ENCODE data around the gene CFAP77. TPM values are rescaled to one million over a fixed set of nuclear protein-coding genes. Genes with fewer than 3 reads are reported as not detected.

CFAP77 gene
- total and polyA plus RNA-seq, 2 experiments from 2014 or later: not detected

- H3K27me3 ChIP-seq (replicated peaks; ENCODE audit: insufficient read depth): peaks cover 37% of the 10 kb centered on the region; the same call in 1 of the 2 replicates
- no peak overlapping the region for H3K27ac ChIP-seq
- no peaks in the 10 kb centered on the region for H3K9me3 ChIP-seq (ENCODE audit: low read depth)
- no peak overlapping the region for H2AFZ ChIP-seq
- no peaks in the 10 kb centered on the region for H3K9me2 ChIP-seq (ENCODE audit: insufficient read depth)
- no peaks in the 10 kb centered on the region for H3K36me3 ChIP-seq (ENCODE audit: low read depth)
- no peak overlapping the region for H3K4me3 ChIP-seq
- no peaks in the 10 kb centered on the region for H3K79me2 ChIP-seq (ENCODE audit: insufficient read depth)
- DNase-seq: no peak
- in situ Hi-C loops (cut with MboI): no loop called here
- H3F3A ChIP-seq (ENCODE audit: insufficient read depth): no peaks in the 10 kb centered on the region
- no peak overlapping the region for H3K9ac ChIP-seq
- H4K20me1 ChIP-seq (ENCODE audit: insufficient read depth): no peaks in the 10 kb centered on the region
- 68 to 69% methylated on average over 8 of the region's 8 CpGs for WGBS, 2 experiments (ENCODE audit: low coverage in 1 of 2, low lambda C conversion rate in 2 of 2, missing lambda C conversion rate in 2 of 2)
- no peak overlapping the region for H3K4me2 ChIP-seq (ENCODE audit: unreplicated experiment)
- H3K4me1 ChIP-seq (ENCODE audit: insufficient read depth): no peaks in the 10 kb centered on the region
- TF ChIP-seq EZH2phosphoT487 (IDR thresholded peaks at IDR 0.05; ENCODE audit: insufficient read depth, low read depth): no peak
- TF ChIP-seq EZH2 (IDR thresholded peaks at IDR 0.05; ENCODE audit: insufficient read depth, poor library complexity, severe bottlenecking): no peak
Observed at GRCh38 chr9:132555528-132555927, 145.5 kb downstream of the CFAP77 start.

- Histone ChIP-seq H4K20me1 (ENCODE audit: insufficient read depth) (no peaks in the 10 kb centered on the region), H3K4me2 (ENCODE audit: unreplicated experiment) (no peak overlapping the region), H3K27ac (no peak overlapping the region), H3K36me3 (ENCODE audit: low read depth) (no peaks in the 10 kb centered on the region), H3K79me2 (ENCODE audit: insufficient read depth) (no peaks in the 10 kb centered on the region), H3K4me1 (ENCODE audit: insufficient read depth) (no peaks in the 10 kb centered on the region), H3K4me3 (no peak overlapping the region), H3K9ac (no peak overlapping the region), H3K27me3 (replicated peaks; ENCODE audit: insufficient read depth) (peaks cover 38% of the 10 kb centered on the region), H3F3A (ENCODE audit: insufficient read depth) (no peaks in the 10 kb centered on the region), H2AFZ (no peak overlapping the region), H3K9me2 (ENCODE audit: insufficient read depth) (no peaks in the 10 kb centered on the region), H3K9me3 (ENCODE audit: low read depth) (no peaks in the 10 kb centered on the region)
- no peak for DNase-seq
- in situ Hi-C loops (cut with MboI): no loop called here
- TF ChIP-seq EZH2phosphoT487 (IDR thresholded peaks at IDR 0.05; ENCODE audit: insufficient read depth, low read depth): no peak
- TF ChIP-seq EZH2 (IDR thresholded peaks at IDR 0.05; ENCODE audit: insufficient read depth, poor library complexity, severe bottlenecking): no peak
- 43 to 46% methylated on average over 5 to 6 of the region's 6 CpGs for WGBS, 2 experiments (ENCODE audit: low coverage in 1 of 2, low lambda C conversion rate in 2 of 2, missing lambda C conversion rate in 2 of 2)
Observed at GRCh38 chr9:132556235-132556634, 146.2 kb downstream of the CFAP77 start.

GRCh38 chr9:132556714-132557113, 146.7 kb downstream of the CFAP77 start:
- Histone ChIP-seq H3K9me3 (ENCODE audit: low read depth) (no peaks in the 10 kb centered on the region), H3K9me2 (ENCODE audit: insufficient read depth) (no peaks in the 10 kb centered on the region), H3K79me2 (ENCODE audit: insufficient read depth) (no peaks in the 10 kb centered on the region), H2AFZ (no peak overlapping the region), H3K4me1 (ENCODE audit: insufficient read depth) (no peaks in the 10 kb centered on the region), H3K36me3 (ENCODE audit: low read depth) (no peaks in the 10 kb centered on the region), H3K27ac (no peak overlapping the region), H3K9ac (no peak overlapping the region), H4K20me1 (ENCODE audit: insufficient read depth) (no peaks in the 10 kb centered on the region), H3K4me3 (no peak overlapping the region), H3F3A (ENCODE audit: insufficient read depth) (no peaks in the 10 kb centered on the region), H3K27me3 (replicated peaks; ENCODE audit: insufficient read depth) (peaks cover 39% of the 10 kb centered on the region), H3K4me2 (ENCODE audit: unreplicated experiment) (no peak overlapping the region)
- in situ Hi-C loops (cut with MboI): no loop called here
- no peak for DNase-seq
- TF ChIP-seq EZH2phosphoT487 (IDR thresholded peaks at IDR 0.05; ENCODE audit: insufficient read depth, low read depth) (no peak), EZH2 (IDR thresholded peaks at IDR 0.05; ENCODE audit: insufficient read depth, poor library complexity, severe bottlenecking) (no peak)
- 39 to 45% methylated on average over 26 of the region's 26 CpGs for WGBS, 2 experiments (ENCODE audit: low coverage in 1 of 2, low lambda C conversion rate in 2 of 2, missing lambda C conversion rate in 2 of 2)

DNA sequence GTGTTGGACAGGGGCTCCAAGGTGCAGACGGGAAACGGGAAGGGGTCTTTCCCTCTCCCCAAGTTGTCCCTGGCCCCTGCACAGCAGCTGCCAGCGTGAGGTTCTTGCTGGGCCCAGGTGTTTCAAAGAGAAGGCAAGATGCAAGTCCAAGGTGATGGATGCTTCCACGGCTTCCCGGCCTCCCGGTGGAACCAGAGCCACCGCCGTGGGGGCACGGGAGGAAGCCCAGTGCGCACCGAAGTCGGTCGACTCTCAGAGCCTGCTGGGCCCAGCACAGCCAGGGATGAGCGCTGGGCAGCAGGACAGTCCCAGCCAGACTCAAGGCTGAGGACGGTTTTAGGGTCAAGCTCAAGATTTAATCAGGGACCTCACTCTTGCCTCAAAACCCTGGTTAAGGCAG, 147.1 kb downstream of the CFAP77 start:
- no peak for TF ChIP-seq EZH2phosphoT487 (IDR thresholded peaks at IDR 0.05; ENCODE audit: insufficient read depth, low read depth)
- TF ChIP-seq EZH2 (IDR thresholded peaks at IDR 0.05; ENCODE audit: insufficient read depth, poor library complexity, severe bottlenecking): no peak

GRCh38 chr9:132559711-132560110, 149.7 kb downstream of the CFAP77 start:
- H3K9me2 ChIP-seq (ENCODE audit: insufficient read depth): no peaks in the 10 kb centered on the region
- no peaks in the 10 kb centered on the region for H3K36me3 ChIP-seq (ENCODE audit: low read depth)
- in situ Hi-C loops (cut with MboI): no loop called here
- no peaks in the 10 kb centered on the region for H3K9me3 ChIP-seq (ENCODE audit: low read depth)
- peaks cover 64% of the 10 kb centered on the region for H3K27me3 ChIP-seq (replicated peaks; ENCODE audit: insufficient read depth)
- H3K4me2 ChIP-seq (ENCODE audit: unreplicated experiment): no peak overlapping the region
- no peaks in the 10 kb centered on the region for H3F3A ChIP-seq (ENCODE audit: insufficient read depth)
- no peak for DNase-seq
- H3K27ac ChIP-seq: no peak overlapping the region
- H3K4me1 ChIP-seq (ENCODE audit: insufficient read depth): no peaks in the 10 kb centered on the region
- no peaks in the 10 kb centered on the region for H4K20me1 ChIP-seq (ENCODE audit: insufficient read depth)
- no peaks in the 10 kb centered on the region for H3K79me2 ChIP-seq (ENCODE audit: insufficient read depth)
- no peak overlapping the region for H3K9ac ChIP-seq
- H2AFZ ChIP-seq: no peak overlapping the region
- 68 to 85% methylated on average over 2 of the region's 2 CpGs for WGBS, 2 experiments (ENCODE audit: low coverage in 1 of 2, low lambda C conversion rate in 2 of 2, missing lambda C conversion rate in 2 of 2)
- H3K4me3 ChIP-seq: no peak overlapping the region
- TF ChIP-seq EZH2 (IDR thresholded peaks at IDR 0.05; ENCODE audit: insufficient read depth, poor library complexity, severe bottlenecking) (no peak), EZH2phosphoT487 (IDR thresholded peaks at IDR 0.05; ENCODE audit: insufficient read depth, low read depth) (no peak)

More for the DNA sequence above, 147.1 kb downstream of the CFAP77 start:
- no peak overlapping the region for H3K27ac ChIP-seq
- H3K4me3 ChIP-seq: no peak overlapping the region
- no peak for DNase-seq
- in situ Hi-C loops (cut with MboI): no loop called here
- H3K9me3 ChIP-seq (ENCODE audit: low read depth): no peaks in the 10 kb centered on the region
- no peaks in the 10 kb centered on the region for H3K4me1 ChIP-seq (ENCODE audit: insufficient read depth)
- no peak overlapping the region for H2AFZ ChIP-seq
- no peaks in the 10 kb centered on the region for H4K20me1 ChIP-seq (ENCODE audit: insufficient read depth)
- no peak overlapping the region for H3K9ac ChIP-seq
- 63 to 72% methylated on average over 15 of the region's 15 CpGs for WGBS, 2 experiments (ENCODE audit: low coverage in 1 of 2, low lambda C conversion rate in 2 of 2, missing lambda C conversion rate in 2 of 2)
- no peaks in the 10 kb centered on the region for H3K9me2 ChIP-seq (ENCODE audit: insufficient read depth)
- H3K4me2 ChIP-seq (ENCODE audit: unreplicated experiment): no peak overlapping the region
- no peaks in the 10 kb centered on the region for H3K36me3 ChIP-seq (ENCODE audit: low read depth)
- H3K79me2 ChIP-seq (ENCODE audit: insufficient read depth): no peaks in the 10 kb centered on the region
- no peaks in the 10 kb centered on the region for H3F3A ChIP-seq (ENCODE audit: insufficient read depth)
- H3K27me3 ChIP-seq (replicated peaks; ENCODE audit: insufficient read depth): peaks cover 39% of the 10 kb centered on the region
